Measurements from ENCODE around the gene MYO1H. TPM values are rescaled to one million over a fixed set of nuclear protein-coding genes. Genes with fewer than 3 reads are reported as not detected.

The MYO1H gene
- total and polyA plus RNA-seq, 2 of the 8 experiments (the other 6 are each of a cell fraction or from before 2014, with no cell fraction given): 0.03 TPM; not detected in 1

GRCh38 chr12:109439181-109439580 lies 91.5 kb downstream of the MYO1H start:
- no peak overlapping the region for H3K23ac ChIP-seq (ENCODE audit: insufficient read length)
- peaks cover 8 to 18% (median 12%) of the 10 kb centered on the region in 4 experiments for H3K4me1 ChIP-seq (replicated peaks in 1 of 4; ENCODE audit: control insufficient read depth in 3 of 4, insufficient read depth in 4 of 4, low read length in 3 of 4)
- H3K4ac ChIP-seq (replicated peaks; ENCODE audit: insufficient read length, low read depth, low read length): no peak overlapping the region
- H3K9me3 ChIP-seq (ENCODE audit: insufficient read depth in 2 of 2, low read depth in 1 of 2, low read length in 1 of 2): no peaks in the 10 kb centered on the region
- no peak overlapping the region for H3K56ac ChIP-seq (replicated peaks; ENCODE audit: insufficient read length, low read depth, low read length)
- H4K8ac ChIP-seq (ENCODE audit: extremely low read depth, insufficient read depth, low read length): no peak overlapping the region
- WGBS, 2 experiments (ENCODE audit: extremely low coverage in 1 of 2, insufficient coverage in 1 of 2, insufficient read length in 1 of 2, insufficient replicate concordance in 2 of 2, low coverage in 1 of 2, low lambda C conversion rate in 2 of 2, missing lambda C conversion rate in 1 of 2): 94% methylated on average over 6 of the region's 6 CpGs; no CpG with 5 or more reads in 1 of the 2 experiments
- H3K27me3 ChIP-seq (replicated peaks in 1 of 4; ENCODE audit: control insufficient read depth in 3 of 4, extremely low read depth in 1 of 4, insufficient read depth in 3 of 4, low read length in 3 of 4): no peaks in the 10 kb centered on the region
- H3K36me3 ChIP-seq (ENCODE audit: control insufficient read depth in 2 of 4, insufficient read depth in 4 of 4, low read length in 3 of 4): no peaks in the 10 kb centered on the region
- H3K27ac ChIP-seq (ENCODE audit: low read depth, low read length): no peak overlapping the region
- no peak overlapping the region for H2AFZ ChIP-seq (ENCODE audit: low read length)
- H3K23me2 ChIP-seq (ENCODE audit: low read depth, low read length): no peaks in the 10 kb centered on the region
- no peak overlapping the region for H2BK20ac ChIP-seq (ENCODE audit: low read length)
- H3K79me1 ChIP-seq (ENCODE audit: low read depth, low read length): no peaks in the 10 kb centered on the region
- H2BK5ac ChIP-seq (ENCODE audit: low read depth, low read length): no peak overlapping the region
- no peak overlapping the region for H3K4me2 ChIP-seq (ENCODE audit: insufficient read depth in 1 of 2, low read depth in 2 of 2, low read length in 2 of 2)
- H3K4me3 ChIP-seq (ENCODE audit: extremely low read depth in 1 of 4, insufficient read depth in 2 of 4, low read depth in 3 of 4, low read length in 4 of 4): no peak overlapping the region
- no peaks in the 10 kb centered on the region for H3K79me2 ChIP-seq (ENCODE audit: control insufficient read depth in 1 of 2, insufficient read depth in 2 of 2, low read length in 2 of 2)
- H2AK5ac ChIP-seq (ENCODE audit: low read depth, low read length): no peak overlapping the region
- H4K20me1 ChIP-seq (replicated peaks in 1 of 2; ENCODE audit: control insufficient read depth in 1 of 2, insufficient read depth in 2 of 2, low read length in 2 of 2): no peaks in the 10 kb centered on the region
- H4K5ac ChIP-seq (ENCODE audit: insufficient read length, low read depth, low read length): no peak overlapping the region
- ChIA-PET POLR2A (ENCODE audit: partially characterized antibody) (no interaction called here), CTCF (ENCODE audit: partially characterized antibody) (interaction anchor here (17.4 kb wide), 1 partner anchor 7 kb away, joined by 181 read pairs; no protein-coding TSS in a partner anchor)
- DNase-seq (ENCODE audit: low read depth in 1 of 2, low spot score in 2 of 2) (no peak), FAIRE-seq (no peak)
- H4K91ac ChIP-seq (replicated peaks; ENCODE audit: insufficient read length, low read length): no peak overlapping the region
- H2BK15ac ChIP-seq (ENCODE audit: low read length): no peak overlapping the region
- no peak overlapping the region for H2BK12ac ChIP-seq (ENCODE audit: low read depth, low read length)
- H3K14ac ChIP-seq (ENCODE audit: insufficient read length): no peak overlapping the region
- H3K18ac ChIP-seq (ENCODE audit: extremely low read depth, low read length): no peak overlapping the region
- no peak overlapping the region for H2BK120ac ChIP-seq (replicated peaks; ENCODE audit: low read depth, low read length)
- H3K9ac ChIP-seq (replicated peaks in 1 of 4; ENCODE audit: extremely low read depth in 1 of 4, low read depth in 3 of 4, low read length in 3 of 4): no peak overlapping the region
- TF ChIP-seq POU5F1 (IDR thresholded peaks at IDR 0.05; ENCODE audit: low read depth, low read length): no peak
- no peak for TF ChIP-seq EP300 (IDR thresholded peaks at IDR 0.05; ENCODE audit: borderline replicate concordance in 1 of 2, low read depth in 2 of 2, low read length in 2 of 2)
- TF ChIP-seq RAD21 (IDR thresholded peaks at IDR 0.05 in 1 of 2, conservative IDR thresholded peaks at IDR 0.05 in 1 of 2; ENCODE audit: low read depth in 2 of 2, low read length in 2 of 2): no peak
- TF ChIP-seq POLR2AphosphoS5 (IDR thresholded peaks at IDR 0.05; ENCODE audit: low read depth, low read length): no peak
- TF ChIP-seq KDM5A (IDR thresholded peaks at IDR 0.05; ENCODE audit: low read length): no peak
- TF ChIP-seq SUZ12 (IDR thresholded peaks at IDR 0.05; ENCODE audit: low read length): no peak
- TF ChIP-seq ZNF274 (IDR thresholded peaks at IDR 0.05; ENCODE audit: borderline replicate concordance, extremely low read depth, low read length): no peak
- no peak for TF ChIP-seq GABPA (IDR thresholded peaks at IDR 0.05; ENCODE audit: borderline replicate concordance, insufficient read depth, low read length)
- TF ChIP-seq TAF1 (IDR thresholded peaks at IDR 0.05; ENCODE audit: low read depth, low read length): no peak
- TF ChIP-seq HDAC2 (IDR thresholded peaks at IDR 0.05; ENCODE audit: borderline replicate concordance in 1 of 2, low read depth in 2 of 2, low read length in 2 of 2): no peak
- TF ChIP-seq KDM1A (IDR thresholded peaks at IDR 0.05; ENCODE audit: borderline replicate concordance, low read length): no peak
- no peak for TF ChIP-seq SP4 (IDR thresholded peaks at IDR 0.05; ENCODE audit: low read length)
- TF ChIP-seq, protein P1, sequence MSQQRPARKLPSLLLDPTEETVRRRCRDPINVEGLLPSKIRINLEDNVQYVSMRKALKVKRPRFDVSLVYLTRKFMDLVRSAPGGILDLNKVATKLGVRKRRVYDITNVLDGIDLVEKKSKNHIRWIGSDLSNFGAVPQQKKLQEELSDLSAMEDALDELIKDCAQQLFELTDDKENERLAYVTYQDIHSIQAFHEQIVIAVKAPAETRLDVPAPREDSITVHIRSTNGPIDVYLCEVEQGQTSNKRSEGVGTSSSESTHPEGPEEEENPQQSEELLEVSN (IDR thresholded peaks at IDR 0.05): no peak
- no peak for TF ChIP-seq TCF12 (IDR thresholded peaks at IDR 0.05; ENCODE audit: low read depth, low read length)
